ENCODE results near the gene ANKRD1.

ANKRD1 gene

DNA sequence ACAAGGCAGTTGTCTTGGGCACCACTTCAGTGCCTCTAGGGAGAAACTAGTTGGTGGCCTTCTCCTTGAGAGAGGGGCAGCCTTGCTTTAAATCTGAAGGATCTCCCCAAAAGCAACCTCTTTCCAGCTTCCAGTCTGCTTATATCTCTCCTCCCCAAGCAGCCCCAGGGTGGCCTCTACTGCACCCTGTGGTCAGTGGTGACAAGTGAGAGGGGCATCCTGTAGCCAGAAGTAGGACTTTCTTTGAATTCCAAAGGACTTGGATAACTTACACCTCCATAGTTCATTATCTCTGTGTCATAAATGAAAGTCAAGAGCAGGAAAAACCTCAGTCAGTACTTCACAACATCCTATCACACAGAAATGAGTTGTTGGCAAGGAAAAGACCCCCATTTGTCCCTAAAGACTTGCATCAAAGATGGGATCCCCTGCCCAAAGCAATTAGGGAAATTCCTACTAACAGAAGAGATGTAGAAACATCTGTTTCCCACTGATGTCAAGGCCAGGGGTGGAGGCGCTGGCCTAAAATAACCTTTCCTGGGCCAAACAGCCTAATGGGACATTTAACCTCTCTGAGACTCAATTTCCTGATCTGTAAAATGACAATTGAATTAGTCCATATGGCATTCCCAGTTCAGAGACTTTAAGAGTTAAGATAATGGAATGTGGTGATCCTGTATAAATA lies 44.0 kb upstream of the ANKRD1 start:
- DNase-seq (ENCODE audit: extremely low read depth, low read depth) = no peak
- TF ChIP-seq, protein P1, sequence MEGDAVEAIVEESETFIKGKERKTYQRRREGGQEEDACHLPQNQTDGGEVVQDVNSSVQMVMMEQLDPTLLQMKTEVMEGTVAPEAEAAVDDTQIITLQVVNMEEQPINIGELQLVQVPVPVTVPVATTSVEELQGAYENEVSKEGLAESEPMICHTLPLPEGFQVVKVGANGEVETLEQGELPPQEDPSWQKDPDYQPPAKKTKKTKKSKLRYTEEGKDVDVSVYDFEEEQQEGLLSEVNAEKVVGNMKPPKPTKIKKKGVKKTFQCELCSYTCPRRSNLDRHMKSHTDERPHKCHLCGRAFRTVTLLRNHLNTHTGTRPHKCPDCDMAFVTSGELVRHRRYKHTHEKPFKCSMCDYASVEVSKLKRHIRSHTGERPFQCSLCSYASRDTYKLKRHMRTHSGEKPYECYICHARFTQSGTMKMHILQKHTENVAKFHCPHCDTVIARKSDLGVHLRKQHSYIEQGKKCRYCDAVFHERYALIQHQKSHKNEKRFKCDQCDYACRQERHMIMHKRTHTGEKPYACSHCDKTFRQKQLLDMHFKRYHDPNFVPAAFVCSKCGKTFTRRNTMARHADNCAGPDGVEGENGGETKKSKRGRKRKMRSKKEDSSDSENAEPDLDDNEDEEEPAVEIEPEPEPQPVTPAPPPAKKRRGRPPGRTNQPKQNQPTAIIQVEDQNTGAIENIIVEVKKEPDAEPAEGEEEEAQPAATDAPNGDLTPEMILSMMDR (IDR thresholded peaks at IDR 0.05; ENCODE audit: low read depth, low read length) = no peak; the same call in 1 of the 2 replicates

DNA sequence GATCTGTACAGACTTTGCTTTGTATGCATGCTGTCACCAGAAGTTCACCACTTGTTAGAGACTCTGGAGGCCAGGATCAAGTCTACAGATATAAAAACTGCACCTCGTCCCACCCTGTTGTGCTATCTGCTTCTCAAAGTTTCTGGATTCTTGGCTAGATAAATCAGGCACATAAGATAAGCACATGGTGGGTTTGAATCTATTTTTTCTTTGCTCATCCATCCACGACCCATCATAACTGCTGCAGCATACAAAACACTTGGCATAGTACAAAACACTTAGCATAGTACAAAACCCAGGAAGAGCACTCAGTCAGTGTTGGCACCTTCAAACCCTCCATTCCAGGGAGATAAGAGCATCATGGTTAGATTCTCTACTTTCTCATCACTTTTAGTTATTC lies 42.4 kb upstream of the ANKRD1 start:
- DNase-seq (ENCODE audit: extremely low read depth, low read depth) = no peak
- TF ChIP-seq, protein P1 (IDR thresholded peaks at IDR 0.05; ENCODE audit: low read depth, low read length) = no peak

DNA sequence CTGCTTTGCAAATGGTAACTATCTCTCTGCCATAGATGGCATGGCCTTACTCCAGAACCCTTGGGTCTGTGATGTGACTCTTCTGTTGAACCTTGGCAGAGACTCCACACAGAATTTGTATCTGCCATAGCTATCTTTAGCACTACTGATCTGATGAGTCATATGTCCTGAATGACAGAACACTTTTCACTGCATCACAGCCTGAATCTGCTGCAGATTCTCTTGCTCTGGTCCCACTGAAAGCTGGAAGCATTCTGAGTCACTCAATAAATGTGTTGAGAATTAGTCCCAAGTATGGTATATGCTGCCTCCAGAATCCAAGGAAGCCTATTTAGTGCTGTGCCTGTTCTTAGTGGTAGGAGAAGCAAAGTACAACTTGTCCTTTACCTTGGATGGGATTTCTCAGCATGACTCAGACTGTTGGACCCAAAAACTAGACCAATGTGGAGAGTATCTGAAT lies 39.5 kb upstream of the ANKRD1 start:
- DNase-seq (ENCODE audit: extremely low read depth, low read depth) = peak; percentile 11
- TF ChIP-seq, protein P1 (IDR thresholded peaks at IDR 0.05; ENCODE audit: low read depth, low read length) = no peak

DNA sequence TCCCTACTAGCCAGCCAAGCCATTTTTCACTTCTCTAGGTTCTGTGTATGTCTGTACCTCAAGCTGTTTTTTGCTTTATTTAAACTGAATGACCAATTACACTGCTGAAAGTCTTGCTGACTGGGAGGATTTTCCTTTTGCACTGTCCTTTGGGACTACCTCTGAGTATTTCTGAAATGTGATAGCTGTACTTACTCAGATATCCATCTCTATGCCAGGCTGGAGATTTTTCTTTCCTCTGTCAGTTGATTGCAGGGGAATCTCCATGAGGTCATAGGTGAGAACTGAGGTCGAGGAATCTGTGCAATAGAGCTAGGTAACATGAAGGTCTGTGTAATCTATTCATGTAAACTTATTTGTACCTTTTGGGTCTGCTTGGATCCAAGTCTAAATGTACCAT lies 38.9 kb upstream of the ANKRD1 start:
- TF ChIP-seq, protein P1 (IDR thresholded peaks at IDR 0.05; ENCODE audit: low read depth, low read length) = no peak
- DNase-seq (ENCODE audit: extremely low read depth, low read depth) = no peak

DNA sequence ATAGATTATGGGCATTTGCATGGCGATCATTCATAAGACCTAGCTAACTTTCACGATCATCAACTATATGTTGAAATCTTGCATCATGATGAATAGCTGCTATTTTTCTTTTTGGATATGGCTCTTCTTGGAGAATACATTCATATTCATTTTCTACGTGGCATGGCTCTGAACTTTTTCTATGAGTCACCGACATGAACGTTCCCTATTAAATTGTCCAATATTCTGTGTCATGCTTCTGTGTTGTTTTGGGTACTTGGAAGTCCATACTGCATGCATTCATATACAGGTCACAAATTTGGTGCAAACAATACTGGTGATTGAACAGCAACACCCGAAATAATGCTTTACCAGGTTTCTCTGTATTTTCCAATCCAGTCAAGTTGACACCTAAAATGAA lies 37.9 kb upstream of the ANKRD1 start:
- no peak for DNase-seq (ENCODE audit: extremely low read depth, low read depth)
- TF ChIP-seq, protein P1 (IDR thresholded peaks at IDR 0.05; ENCODE audit: low read depth, low read length) = no peak

DNA sequence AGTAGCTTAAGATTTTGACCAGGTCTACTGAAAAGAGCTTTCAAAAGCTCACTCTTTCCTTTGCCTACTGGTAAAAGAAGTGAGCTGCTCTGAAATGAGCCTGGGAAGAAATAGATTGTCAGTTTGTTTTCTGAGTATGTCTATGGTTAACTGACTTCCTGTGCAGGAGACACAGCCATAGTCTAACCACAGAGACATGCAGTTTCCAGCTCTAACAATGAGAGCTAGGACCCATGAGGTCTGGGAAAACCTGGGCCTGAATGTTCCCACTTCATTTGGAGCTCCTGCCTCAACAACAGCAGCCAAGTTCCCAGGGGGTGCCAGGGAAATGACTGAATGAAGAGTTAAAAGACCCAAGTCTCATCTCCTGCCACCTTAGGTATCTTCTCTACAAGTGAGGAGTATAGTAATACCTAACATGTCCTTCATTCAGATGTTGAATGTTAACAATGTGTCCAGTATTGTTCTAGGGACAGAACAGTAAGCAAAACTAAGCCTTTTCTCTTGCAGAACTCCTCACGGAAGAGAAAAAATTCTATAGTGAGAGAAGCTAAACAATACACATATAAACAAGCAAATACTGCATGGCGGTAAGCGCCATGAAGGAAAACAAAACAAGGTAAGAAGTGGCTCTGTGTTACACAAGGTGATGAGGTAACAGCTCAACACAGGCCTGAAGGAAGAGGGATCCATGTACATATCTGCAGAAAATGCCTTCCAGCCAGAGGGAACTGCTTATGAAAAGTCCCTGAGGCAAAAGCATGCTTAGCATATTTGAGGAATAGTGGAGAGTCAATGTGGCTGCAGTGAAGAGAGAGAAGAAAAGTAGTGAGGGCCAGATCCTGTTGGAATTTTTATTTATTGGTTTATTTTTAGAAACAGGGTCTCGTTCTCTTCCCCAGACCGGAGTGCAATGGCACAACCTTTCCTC lies 26.4 kb upstream of the ANKRD1 start:
- no peak for DNase-seq (ENCODE audit: extremely low read depth, low read depth)
- TF ChIP-seq, protein P1 (IDR thresholded peaks at IDR 0.05; ENCODE audit: low read depth, low read length) = no peak

Measured in AG09319 (cell line).